Activated CD4-positive, alpha-beta T cell treated with anti-CD3 and anti-CD28 coated beads, Interleukin-2, amount 50 U/mL, for 1 hour (primary cell): ENCODE data around the gene DHRS11.
"Not testable (repeated sequence)": the region's sequence is repeated elsewhere in the genome, so short reads cannot be mapped to it uniquely, and the experiment has no call there.

ENCODE experiments used
- DNase-seq: peaks from one replicate; pipeline ENCODE4 v3.0.0-alpha.2; 2020

DHRS11 gene

GRCh38 chr17:36594626-36595401, 3.1 kb downstream of the DHRS11 start:
- DNase-seq = no peak

- DNase-seq = no peak
These were observed 5.5 kb downstream of the DHRS11 start for GRCh38 chr17:36597226-36597625.

DNA sequence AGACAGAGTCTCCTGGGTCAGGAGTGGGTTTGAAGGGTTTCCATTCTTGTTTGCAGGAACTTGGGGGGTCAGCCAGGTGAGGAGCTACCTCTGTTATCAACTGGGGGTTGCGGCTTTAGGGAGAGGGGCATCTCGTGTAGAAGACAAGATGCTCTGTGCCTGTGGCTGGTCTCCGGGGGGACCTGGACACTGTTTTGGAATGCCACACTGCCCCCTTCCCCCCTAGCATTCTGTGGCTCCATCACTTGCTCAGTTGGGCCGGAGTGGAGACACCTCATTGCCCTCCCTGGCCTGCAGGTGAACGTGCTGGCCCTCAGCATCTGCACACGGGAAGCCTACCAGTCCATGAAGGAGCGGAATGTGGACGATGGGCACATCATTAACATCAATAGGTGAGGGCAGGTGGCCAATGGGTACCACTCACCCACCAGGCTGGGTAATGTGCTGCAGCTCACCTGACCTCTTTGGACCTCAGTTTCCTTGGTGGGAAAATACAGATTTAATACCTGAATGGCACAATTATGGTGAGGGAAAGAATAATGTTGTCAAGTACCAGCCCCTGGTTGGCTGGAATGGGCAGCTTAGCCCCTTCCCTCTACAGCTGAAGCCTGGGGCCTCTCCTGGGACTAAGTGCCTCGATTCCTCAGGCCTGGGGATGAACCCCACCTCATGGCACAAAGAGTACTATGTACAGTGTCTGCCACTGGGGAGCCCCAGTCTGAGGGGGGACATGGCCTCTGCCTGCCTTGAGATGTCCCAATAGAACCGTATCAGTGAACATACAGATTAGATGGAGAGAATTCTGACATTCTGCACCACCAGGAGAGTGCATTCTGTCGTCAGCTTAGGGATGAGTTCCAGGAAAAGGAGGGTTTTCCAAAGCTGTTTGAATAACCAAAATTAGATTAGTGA, 6.4 kb downstream of the DHRS11 start:
- DNase-seq = no peak

DNA sequence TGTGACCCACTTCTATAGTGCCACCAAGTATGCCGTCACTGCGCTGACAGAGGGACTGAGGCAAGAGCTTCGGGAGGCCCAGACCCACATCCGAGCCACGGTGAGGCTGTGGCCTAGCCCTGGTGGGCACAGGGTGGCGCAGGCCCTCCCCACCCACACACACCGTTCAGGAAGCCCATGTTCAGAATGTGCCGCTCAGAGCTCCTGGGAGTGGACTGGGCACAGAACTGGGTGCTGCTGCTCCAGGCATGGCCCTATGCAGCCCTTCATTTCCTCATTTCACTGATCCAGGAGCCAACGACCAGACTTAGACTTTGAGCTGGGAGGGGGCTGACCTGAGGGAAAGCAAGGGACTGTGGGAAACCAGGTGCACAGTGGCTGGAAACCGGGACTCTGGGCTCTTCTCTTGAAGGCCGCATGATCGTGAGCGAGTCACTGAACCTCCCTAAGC, 7.3 kb downstream of the DHRS11 start:
- no peak for DNase-seq

GRCh38 chr17:36599546-36600250, 8.0 kb downstream of the DHRS11 start:
- DNase-seq = no peak

GRCh38 chr17:36600465-36600864, 8.8 kb downstream of the DHRS11 start:
- no peak for DNase-seq

- DNase-seq = no peak
These were observed 9.2 kb downstream of the DHRS11 start for GRCh38 chr17:36600936-36601302.

DNA sequence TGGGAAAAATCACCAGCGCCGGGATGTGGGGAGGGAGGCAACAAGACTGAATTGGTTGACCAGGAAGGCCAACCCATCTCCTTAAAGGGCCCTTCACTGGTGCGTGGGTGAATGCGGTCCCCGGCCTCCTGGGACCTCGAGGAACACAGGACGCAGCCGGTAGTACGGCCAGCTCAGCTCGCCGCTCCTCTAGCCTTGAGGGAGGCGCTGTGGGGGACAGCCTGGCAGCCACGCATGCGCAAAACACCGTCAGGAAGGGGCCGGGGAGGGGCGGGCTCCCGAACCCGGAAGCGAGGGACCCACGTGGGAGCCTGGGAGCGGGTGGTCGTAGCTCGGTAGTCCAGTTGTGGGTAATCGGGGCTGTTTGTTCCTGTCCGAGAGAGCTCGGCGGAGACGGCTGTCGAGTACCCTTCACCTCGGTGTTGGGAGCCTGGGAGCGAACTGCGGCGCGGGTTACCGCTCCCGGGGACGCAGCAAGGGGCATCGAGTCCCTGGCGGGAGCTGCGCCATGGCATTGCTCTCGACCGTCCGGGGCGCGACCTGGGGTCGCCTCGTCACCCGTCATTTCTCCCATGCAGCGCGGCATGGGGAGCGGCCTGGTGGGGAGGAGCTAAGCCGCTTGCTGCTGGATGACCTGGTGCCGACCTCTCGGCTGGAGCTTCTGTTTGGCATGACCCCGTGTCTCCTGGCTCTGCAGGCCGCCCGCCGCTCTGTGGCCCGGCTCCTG, 9.8 kb downstream of the DHRS11 start, which contains the start of gene MRM1:
MRM1 (plus strand) TSS at position 281 of the 727 bp plus-strand sequence; CDS start at position 509, 228 bp downstream.
- DNase-seq = peak; percentile 88

DNA sequence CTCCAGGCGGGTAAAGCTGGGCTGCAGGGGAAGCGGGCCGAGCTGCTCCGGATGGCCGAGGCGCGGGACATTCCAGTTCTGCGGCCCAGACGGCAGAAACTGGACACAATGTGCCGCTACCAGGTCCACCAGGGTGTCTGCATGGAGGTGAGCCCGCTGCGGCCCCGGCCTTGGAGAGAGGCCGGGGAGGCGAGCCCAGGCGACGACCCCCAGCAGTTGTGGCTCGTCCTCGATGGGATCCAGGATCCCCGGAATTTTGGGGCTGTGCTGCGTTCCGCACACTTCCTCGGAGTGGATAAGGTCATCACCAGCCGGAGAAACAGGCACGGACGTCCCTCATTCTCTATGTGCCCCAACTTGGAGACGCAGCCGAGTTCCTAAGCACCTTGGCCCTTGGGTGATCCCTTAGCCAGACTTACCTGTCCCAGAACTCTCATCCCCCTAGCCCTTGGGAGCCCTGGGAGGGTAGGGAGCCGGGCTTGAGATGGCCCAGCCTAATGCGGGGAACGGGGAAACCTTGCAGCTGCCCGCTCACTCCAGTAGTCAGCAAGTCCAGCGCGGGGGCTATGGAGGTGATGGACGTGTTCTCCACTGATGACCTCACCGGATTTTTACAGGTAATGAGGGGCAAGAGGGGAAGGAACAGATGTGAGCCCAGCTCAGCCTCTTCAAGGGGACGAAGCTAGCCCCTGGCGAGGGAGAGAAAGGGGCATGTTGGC, 10.5 kb downstream of the DHRS11 start:
- peak; percentile 5 for DNase-seq

- peak; percentile 59 for DNase-seq
These were observed 11.3 kb downstream of the DHRS11 start for GRCh38 chr17:36602924-36603384.

GRCh38 chr17:36605028-36605427, 13.3 kb downstream of the DHRS11 start:
- not testable (repeated sequence) for DNase-seq

- DNase-seq = no peak
These were observed 16.6 kb downstream of the DHRS11 start for GRCh38 chr17:36608280-36608679.

GRCh38 chr17:36608794-36609497, 17.3 kb downstream of the DHRS11 start:
- DNase-seq = no peak

DNA sequence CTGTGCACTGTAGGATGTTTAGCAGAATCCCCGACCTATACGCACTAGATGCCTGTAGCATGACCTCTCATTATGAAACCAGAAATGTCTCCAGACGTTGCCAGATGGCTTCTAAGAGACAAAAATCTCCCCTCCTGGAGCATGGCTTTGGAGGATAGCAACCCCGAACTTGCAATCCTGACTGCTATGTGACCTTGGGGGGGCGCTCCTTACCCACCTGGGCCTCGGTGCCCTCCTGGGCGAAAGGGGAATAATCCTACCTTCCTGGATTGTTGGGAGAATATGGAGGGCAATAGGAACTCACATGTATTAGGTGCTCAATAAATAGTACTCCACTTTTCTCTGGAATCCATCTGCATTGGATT, 17.8 kb downstream of the DHRS11 start:
- no peak for DNase-seq

- no peak for DNase-seq
These were observed 18.8 kb downstream of the DHRS11 start for GRCh38 chr17:36610474-36610873.

- DNase-seq = no peak
These were observed 19.8 kb downstream of the DHRS11 start for GRCh38 chr17:36611345-36612072.

DNA sequence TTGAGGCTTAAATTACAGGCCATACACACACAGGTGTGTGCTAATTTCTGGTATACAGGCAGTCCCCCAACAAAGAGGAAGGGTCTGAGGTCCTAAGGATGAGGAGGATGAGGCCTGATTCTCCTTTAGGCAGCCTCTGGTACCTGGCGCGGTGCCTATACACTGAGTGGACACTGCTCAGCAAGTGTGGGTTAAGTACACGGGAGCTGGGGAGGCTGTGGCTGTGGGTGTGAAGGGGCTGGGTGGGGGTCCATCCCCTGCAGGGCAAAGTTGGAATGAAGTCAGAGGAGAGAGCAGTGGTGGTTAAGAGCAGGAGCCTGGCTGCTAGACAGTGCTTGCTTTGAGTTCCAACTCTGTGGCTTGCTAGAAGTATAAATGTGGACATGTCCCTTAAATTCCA, 20.6 kb downstream of the DHRS11 start:
- no peak for DNase-seq

- DNase-seq = no peak
These were observed 21.5 kb downstream of the DHRS11 start for GRCh38 chr17:36613155-36613554.

- DNase-seq = no peak
These were observed 22.4 kb downstream of the DHRS11 start for GRCh38 chr17:36614081-36614480.

- no peak for DNase-seq
These were observed 23.3 kb downstream of the DHRS11 start for GRCh38 chr17:36614933-36615332.
